Sciatic nerve (tissue), 2 donors: ENCODE measurements around the gene PIK3R2. TPM values are rescaled to one million over a fixed set of nuclear protein-coding genes. Genes with fewer than 3 reads are reported as not detected.
"Not testable (repeated sequence)": the region's sequence is repeated elsewhere in the genome, so short reads cannot be mapped to it uniquely, and the experiment has no call there.

Experiments used
- ATAC-seq: fragments of 200-7000 bp; cut with Tn5 transposase; one replicate; pipeline ENCODE4 v1.9.1; 2020; ENCODE audit warnings: mild to moderate bottlenecking, moderate library complexity
- DNase-seq: peaks from one replicate; pipeline ENCODE4 v3.0.0-alpha.2; 2020; ENCODE audit warnings: low spot score
- intact Hi-C: fragments of 100-400 bp; cut with DNase I; formaldehyde crosslinking; loops from one replicate; pipeline ENCODE4 v1.14.2; 2022
- total RNA-seq: library from RNA; stranded (reverse); fragmentation: NEBNext Ultra II Directional; extraction: Animal tissue kit (Norgen Biotek cat#: 25700); gene quantifications from one replicate; pipeline ENCODE4 v1.2.1, GENCODE V29; 2021
- donor health status: DM: no; HTN: no; CAD: no.
- donor health status: DM: no; HTN: no; CAD: no.

Gene PIK3R2
- total RNA-seq, 1 donor from 2014 or later: 19.5 TPM

DNA sequence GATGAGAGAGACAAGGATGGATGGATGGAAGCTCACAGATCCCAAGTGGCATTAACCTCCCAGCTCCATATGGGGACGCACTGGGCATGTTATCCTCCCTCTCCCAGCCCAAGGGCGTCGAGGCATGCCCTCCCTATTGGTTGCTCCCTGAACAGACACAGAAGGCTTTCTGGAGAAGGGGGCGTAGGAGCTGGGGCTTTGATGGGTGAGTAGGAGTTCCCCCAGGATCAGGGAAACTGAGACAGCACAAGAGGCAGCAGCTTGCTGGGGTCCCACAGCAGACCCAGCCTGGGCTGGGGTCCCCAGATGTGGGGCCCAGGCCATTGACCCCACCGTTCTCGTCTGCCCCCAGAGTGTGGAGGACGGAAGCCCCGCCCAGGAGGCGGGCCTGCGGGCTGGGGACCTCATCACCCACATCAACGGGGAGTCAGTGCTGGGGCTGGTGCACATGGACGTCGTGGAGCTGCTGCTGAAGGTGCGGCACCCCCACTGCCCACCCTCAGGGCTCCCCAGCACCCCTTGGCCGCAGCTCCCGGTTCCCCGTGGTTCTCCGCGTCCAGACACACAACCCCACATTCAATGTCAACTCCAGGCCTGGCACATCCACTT lies 7.5 kb upstream of the PIK3R2 start:
- DNase-seq: no peak
- no peak for ATAC-seq
- intact Hi-C loops: no loop called here

DNA sequence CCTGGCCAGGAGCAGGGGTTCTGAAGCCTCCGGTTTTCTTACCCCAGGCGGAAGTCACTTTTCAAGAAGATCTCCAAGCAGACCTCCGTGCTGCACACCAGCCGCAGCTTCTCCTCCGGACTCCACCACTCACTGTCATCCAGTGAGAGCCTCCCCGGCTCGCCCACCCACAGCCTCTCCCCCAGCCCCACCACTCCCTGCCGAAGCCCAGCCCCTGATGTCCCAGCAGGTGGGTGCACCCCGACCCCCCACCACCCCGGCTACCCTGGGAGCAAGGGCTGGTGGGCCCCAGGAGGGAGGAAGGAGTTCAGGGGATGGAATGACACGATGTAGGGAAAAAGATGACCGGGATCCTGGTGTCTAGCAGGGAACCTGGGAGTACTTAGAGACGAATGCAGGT lies 5.6 kb upstream of the PIK3R2 start:
- intact Hi-C loops: no loop called here
- no peak for DNase-seq
- ATAC-seq: no peak

DNA sequence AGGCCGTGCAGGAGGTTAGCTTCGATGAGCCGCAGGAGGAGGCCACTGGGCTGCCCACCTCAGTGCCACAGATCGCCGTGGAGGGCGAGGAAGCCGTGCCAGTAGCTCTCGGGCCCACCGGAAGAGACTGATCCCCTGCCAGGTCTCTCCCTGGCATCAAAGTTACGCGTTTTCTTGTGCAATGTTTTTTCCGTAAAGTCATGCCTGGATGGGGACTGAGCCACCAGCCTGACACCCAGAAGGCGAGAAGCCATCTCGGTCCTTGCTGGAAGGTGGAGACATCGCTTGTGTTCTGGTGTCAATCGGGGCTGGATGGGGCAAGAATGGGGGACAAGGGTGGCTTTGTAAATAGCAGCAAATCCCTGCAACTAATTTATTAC lies 3.4 kb upstream of the PIK3R2 start:
- ATAC-seq (no peak), DNase-seq (no peak)

DNA sequence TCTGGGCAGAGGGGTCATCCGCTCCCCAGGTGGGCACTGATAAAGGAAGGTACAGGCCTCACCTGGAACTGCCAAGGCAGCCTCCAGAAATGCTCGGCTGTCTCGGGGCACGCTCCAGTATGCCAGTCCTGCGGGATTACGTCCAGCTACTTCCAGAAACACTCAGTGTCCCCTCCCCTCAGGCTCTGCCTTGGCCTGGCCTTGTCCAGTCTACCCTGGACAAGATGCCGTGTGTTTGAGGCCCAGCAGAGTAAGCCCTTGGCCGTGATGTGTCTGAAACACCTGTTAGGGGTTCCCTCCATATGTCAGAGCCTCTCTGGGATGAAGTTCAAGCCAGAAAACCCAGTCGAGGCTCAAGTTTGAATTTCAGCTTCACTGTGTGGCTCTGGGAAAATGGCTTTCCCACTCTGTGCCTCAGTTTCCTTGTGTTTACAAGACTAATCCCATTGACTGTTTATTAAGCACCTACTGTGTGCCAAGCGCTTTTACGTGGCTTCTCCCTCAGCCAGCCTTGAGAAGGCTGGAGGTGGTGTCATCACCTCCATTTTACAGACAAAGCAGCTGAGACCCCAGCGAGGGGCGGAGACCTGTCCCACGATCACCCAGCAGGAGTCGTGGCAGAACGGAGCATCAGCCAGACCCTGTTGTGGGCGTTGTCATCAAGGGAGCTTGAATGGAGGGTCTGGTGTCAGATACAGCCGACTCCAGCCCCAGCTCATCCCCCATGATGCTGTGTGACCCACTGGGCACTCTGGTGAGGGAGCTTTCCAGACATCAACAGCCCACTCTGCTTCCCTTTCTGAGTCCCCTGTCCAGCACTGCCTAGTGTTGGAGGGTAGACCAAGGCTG lies 2.0 kb upstream of the PIK3R2 start:
- no peak for ATAC-seq
- intact Hi-C loops: no loop called here
- no peak for DNase-seq

More for the DNA sequence above, 3.4 kb upstream of the PIK3R2 start:
- intact Hi-C loops: no loop called here

DNA sequence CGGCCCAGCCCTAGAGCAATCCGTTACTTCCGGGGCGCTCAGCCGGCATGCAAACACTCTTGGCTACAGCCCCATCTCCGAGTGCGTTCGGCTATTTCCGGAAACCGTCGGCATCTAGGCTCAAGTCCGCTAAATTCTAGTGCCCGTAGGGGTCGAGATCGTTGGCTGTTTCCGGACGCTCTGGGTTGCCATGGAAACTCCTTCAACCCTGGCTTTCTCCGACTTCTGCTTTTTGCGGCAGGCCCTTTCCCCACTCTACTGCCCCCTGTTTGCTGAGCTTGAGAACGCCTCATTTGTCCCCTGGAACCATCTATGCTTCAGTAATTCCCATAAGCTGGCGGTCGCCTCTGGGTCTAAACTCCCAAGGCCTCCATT lies 534 bp upstream of the PIK3R2 start:
- DNase-seq (peak; percentile 99), ATAC-seq (peak; percentile 85)
- intact Hi-C loops: no loop called here

DNA sequence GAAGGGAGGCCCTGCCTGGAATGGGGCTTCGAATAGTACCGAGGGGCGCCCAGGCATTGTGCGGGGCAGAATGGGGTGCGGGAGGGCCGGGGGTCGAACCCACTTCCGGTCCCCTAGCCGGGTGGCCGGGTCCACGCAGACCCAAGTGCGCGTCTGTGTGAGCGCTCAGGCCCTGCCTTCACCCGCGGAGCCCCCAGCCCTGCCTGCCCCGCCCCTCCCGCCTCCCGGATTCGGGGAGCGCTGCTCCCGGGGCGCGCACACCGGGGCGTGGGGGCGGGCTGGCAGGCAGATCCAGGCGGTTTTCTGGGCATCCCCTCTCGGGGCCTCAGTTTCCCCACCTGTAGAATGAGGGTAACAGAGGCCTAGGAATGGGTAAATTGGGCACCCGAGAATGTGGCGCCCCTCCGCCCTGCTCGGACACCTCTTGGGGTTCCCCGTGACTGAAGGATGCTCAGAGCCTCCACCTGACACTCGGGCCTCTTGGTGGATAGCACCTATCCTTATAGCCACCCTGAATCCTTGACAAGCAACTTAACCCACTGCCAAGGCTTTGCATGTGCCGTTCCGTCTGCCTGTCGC lies 682 bp downstream of the PIK3R2 start:
- DNase-seq: peak; percentile 75
- intact Hi-C loops: no loop called here
- no peak for ATAC-seq

DNA sequence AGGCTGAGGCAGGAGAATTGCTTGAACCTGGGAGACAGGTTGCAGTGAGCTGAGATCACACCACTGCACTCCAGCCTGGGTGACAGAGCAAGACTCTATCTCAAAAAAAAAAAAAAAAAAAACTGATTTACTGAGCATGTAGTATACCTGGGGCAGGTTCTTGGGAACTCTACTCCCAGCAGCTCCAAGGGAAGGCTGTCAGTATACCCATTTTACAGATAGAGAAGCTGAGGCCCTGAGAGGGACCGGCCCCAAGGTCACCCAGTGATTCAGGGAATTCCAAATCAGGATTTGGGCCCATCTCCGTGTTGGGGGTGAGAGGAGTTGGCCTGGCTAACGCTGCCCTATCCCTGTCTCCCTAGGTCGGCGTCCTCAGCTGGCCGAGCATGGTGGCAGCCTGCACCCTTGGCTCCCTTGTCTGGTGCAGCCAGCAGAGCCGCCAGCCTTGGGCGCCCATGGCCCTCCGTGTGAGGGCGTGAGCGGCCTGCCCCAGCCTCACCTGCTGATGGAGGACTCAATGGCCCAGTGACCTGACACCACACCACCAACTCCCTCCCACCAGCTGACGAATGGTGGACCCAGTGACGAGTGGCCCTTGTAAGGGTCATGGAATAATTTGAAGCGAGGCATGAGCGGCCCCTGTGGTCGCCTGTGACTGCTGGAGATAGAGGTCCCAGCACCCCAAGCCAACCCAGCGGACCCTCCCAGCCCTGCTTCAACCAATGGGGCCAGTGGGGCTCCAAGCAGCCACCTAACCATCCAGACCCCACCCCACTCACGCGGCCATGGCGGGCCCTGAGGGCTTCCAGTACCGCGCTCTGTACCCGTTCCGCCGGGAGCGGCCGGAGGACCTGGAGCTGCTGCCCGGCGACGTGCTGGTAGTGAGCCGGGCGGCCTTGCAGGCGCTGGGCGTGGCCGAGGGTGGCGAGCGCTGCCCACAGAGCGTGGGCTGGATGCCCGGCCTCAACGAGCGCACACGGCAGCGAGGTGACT lies 2.4 kb downstream of the PIK3R2 start:
- no peak for ATAC-seq
- intact Hi-C loops: no loop called here

DNA sequence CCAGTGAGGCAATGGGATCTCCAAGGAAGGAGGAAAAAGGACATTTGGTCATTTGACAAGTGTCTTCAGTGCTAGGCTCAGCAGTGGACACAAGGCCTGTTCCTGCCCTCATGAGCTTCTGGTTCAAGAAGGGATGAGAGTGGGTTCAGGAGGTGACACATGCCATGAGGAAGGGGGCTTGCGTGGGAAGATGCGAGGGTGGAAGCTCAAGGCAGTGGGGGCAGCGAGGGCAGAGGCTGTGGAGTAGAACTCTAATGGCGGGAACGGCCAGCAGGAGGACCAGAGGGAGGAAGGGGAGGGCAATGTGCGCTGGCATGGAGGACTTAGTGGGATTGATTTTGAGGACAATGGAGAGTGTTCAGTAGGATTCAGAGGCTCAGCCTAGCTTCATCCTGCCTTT lies 3.3 kb downstream of the PIK3R2 start:
- intact Hi-C loops: no loop called here
- DNase-seq (no peak), ATAC-seq (no peak)

More for the DNA sequence above, 2.4 kb downstream of the PIK3R2 start:
- DNase-seq: no peak

GRCh38 chr19:18156841-18157464 lies 4.0 kb downstream of the PIK3R2 start:
- ATAC-seq (peak; percentile 21), DNase-seq (peak; percentile 90)
- intact Hi-C loops: no loop called here

DNA sequence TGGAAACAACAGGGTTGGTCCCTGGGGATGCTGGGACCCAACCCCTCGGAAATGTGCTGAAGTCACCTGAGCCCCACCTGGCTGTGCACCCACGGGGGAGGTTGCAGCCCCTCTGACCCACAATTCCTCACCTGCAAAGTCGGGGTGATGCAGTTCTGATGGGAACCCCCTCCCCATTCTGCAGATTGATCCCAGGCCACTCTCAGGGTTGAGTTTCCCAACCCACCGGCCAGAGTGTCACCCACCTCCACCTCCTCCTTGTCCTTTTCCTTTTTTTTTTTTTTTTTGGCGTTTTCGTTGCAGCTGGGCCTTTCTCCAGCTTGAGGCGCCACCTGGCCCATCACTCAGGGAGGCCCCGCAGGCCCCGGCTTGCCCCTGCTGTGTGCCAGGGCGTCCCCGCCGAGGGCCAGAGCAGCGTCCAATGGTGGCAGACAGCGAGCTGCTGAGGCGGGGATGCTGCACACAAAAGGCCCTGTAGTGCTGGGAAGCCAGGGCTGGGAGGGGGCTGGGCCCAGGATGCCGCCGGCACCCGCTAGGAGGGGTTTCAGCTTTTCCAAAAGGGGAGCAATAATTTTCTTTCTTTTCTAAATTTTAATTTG lies 4.6 kb downstream of the PIK3R2 start:
- ATAC-seq (no peak), DNase-seq (no peak)
- intact Hi-C loops: no loop called here

- ATAC-seq (no peak), DNase-seq (no peak)
- intact Hi-C loops: no loop called here
Measured at GRCh38 chr19:18158467-18158866, 5.5 kb downstream of the PIK3R2 start.

- ATAC-seq, intact Hi-C loops, DNase-seq: not testable (repeated sequence)
Measured at GRCh38 chr19:18159059-18159616, 6.2 kb downstream of the PIK3R2 start.

DNA sequence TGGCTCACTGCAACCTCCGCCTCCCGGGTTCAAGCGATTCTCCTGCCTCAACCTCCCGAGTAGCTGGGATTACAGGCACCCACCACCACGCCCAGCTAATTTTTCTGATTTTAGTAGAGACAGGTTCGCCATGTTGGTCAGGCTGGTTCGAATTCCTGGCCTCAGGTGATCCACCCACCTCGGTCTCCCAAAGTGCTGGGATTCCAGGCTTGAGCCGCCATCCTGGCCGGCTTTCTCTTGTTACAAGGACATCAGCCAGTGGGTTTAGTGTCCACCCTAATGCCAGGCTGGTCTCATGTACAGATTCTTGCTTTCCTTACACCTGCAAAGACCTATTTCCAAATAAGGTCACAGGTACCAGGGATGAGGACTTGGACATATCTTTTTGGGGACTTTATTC lies 6.8 kb downstream of the PIK3R2 start:
- intact Hi-C loops: loop anchor here (10.0 kb wide), 1 partner anchor 45 kb away; no protein-coding TSS in a partner anchor

GRCh38 chr19:18160493-18160970 lies 7.6 kb downstream of the PIK3R2 start:
- ATAC-seq: peak; percentile 2
- intact Hi-C loops: loop anchor here (10.0 kb wide), 1 partner anchor 46 kb away; no protein-coding TSS in a partner anchor
- DNase-seq: no peak

More for the DNA sequence above, 6.8 kb downstream of the PIK3R2 start:
- no peak for DNase-seq
- no peak for ATAC-seq

- intact Hi-C loops: loop anchor here (10.0 kb wide), 1 partner anchor 46 kb away; no protein-coding TSS in a partner anchor
- DNase-seq (peak; percentile 83), ATAC-seq (peak; percentile 57)
Measured at GRCh38 chr19:18160971-18161635, 8.1 kb downstream of the PIK3R2 start.

DNA sequence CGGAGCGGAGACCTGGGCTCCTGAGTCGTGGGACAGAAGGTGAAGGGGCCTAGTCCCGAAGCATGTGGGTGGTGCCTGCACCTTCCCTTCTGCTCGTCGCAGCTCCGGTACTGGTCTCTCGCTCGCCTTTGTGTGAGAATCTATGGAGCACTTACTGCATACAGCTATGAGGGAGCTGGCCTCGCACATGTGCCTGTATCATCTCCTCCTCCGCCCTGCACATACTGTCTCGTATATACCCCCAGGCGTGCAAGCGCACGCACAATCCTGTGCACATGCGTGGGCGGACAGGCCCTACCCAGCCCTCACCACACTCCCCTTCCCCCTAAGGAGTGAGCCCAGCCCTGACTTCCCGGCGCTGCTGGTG lies 8.7 kb downstream of the PIK3R2 start:
- intact Hi-C loops: loop anchor here (10.0 kb wide), 1 partner anchor 47 kb away; no protein-coding TSS in a partner anchor
- ATAC-seq (peak; percentile 21), DNase-seq (no peak)

DNA sequence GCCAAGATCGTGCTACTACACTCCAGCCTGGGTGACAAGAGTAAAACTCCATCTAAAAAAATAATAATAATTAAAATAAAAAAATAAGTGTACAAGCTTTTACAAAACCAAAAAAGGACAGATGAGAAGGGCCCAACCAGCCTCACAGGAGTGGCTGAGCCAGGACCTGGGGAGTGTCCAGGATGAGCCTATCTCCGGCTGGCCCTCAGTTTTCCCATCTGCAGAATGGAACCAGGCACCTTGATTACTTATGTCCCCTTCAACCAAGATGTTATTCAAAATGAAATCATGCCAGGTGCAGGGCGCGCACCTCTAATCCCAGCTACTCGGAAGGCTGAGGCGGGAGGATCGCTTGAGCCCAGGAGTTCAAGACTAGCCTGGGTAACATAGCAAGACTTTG lies 11.1 kb downstream of the PIK3R2 start:
- ATAC-seq (no peak), DNase-seq (no peak)
- intact Hi-C loops: loop anchor here (10.0 kb wide), 1 partner anchor 49 kb away; no protein-coding TSS in a partner anchor
